ENCODE data around the gene MCF2L. TPM values are rescaled to one million over a fixed set of nuclear protein-coding genes. Genes with fewer than 3 reads are reported as not detected.
A peak's percentile ranks its signal among the peaks of the same experiment; 100 is the strongest.

Gene MCF2L
- total and polyA plus RNA-seq, 5 donors: 18.0 to 47.5 (median 33.2) TPM

GRCh38 chr13:113020323-113021080 is 51.5 kb downstream of the MCF2L start:
- no peak overlapping the region for H3K27ac ChIP-seq (ENCODE audit: low read length)
- H3K4me3 ChIP-seq (ENCODE audit: low read length): no peak overlapping the region
- ATAC-seq (no peak), DNase-seq (peak in 1 of 3 donors; percentile 28)
- no peaks in the 10 kb centered on the region for H3K27me3 ChIP-seq (ENCODE audit: control insufficient read depth, insufficient read depth)
- 82% methylated on average over 17 of the region's 17 CpGs for WGBS
- no peaks in the 10 kb centered on the region for H3K4me1 ChIP-seq (ENCODE audit: control insufficient read depth, insufficient read depth, low read length)
- no peaks in the 10 kb centered on the region for H3K9me3 ChIP-seq (ENCODE audit: control insufficient read depth, low read length)
- intact Hi-C loops (cut with DNase I): loop anchor here in 1 of 4 donors (10.0 kb wide), 1 partner anchor 66 kb away; no protein-coding TSS in a partner anchor

- DNase-seq (peak in 1 of 3 donors; percentile 25), ATAC-seq (no peak)
- H3K4me3 ChIP-seq (ENCODE audit: low read length): no peak overlapping the region
- no peaks in the 10 kb centered on the region for H3K4me1 ChIP-seq (ENCODE audit: control insufficient read depth, insufficient read depth, low read length)
- H3K27ac ChIP-seq (ENCODE audit: low read length): no peak overlapping the region
- no peaks in the 10 kb centered on the region for H3K9me3 ChIP-seq (ENCODE audit: control insufficient read depth, low read length)
- 92% methylated on average over 14 of the region's 14 CpGs for WGBS
- intact Hi-C loops (cut with DNase I): loop anchor here in 1 of 4 donors (10.0 kb wide), 1 partner anchor 67 kb away; no protein-coding TSS in a partner anchor
- H3K27me3 ChIP-seq (ENCODE audit: control insufficient read depth, insufficient read depth): no peaks in the 10 kb centered on the region
Observed at GRCh38 chr13:113021391-113021790, 52.4 kb downstream of the MCF2L start.

- intact Hi-C loops (cut with DNase I): loop anchor here in 1 of 4 donors (10.0 kb wide), 1 partner anchor 67 kb away; no protein-coding TSS in a partner anchor
- no peak overlapping the region for H3K27ac ChIP-seq (ENCODE audit: low read length)
Observed at GRCh38 chr13:113021811-113022210, 52.8 kb downstream of the MCF2L start.

GRCh38 chr13:113022391-113022744 is 53.4 kb downstream of the MCF2L start:
- Histone ChIP-seq H3K4me3 (ENCODE audit: low read length) (no peak overlapping the region), H3K9me3 (ENCODE audit: control insufficient read depth, low read length) (no peaks in the 10 kb centered on the region), H3K27ac (ENCODE audit: low read length) (peak overlapping the region; percentile 4), H3K4me1 (ENCODE audit: control insufficient read depth, insufficient read depth, low read length) (no peaks in the 10 kb centered on the region), H3K27me3 (ENCODE audit: control insufficient read depth, insufficient read depth) (no peaks in the 10 kb centered on the region)
- intact Hi-C loops (cut with DNase I): loop anchor here in 1 of 4 donors (10.0 kb wide), 1 partner anchor 68 kb away; no protein-coding TSS in a partner anchor
- WGBS: 59% methylated on average over 23 of the region's 23 CpGs
- ATAC-seq (no peak), DNase-seq (peak in 1 of 3 donors; percentile 49)

More at GRCh38 chr13:113021811-113022210, 52.8 kb downstream of the MCF2L start:
- Histone ChIP-seq H3K9me3 (ENCODE audit: control insufficient read depth, low read length) (no peaks in the 10 kb centered on the region), H3K27me3 (ENCODE audit: control insufficient read depth, insufficient read depth) (no peaks in the 10 kb centered on the region), H3K4me1 (ENCODE audit: control insufficient read depth, insufficient read depth, low read length) (no peaks in the 10 kb centered on the region), H3K4me3 (ENCODE audit: low read length) (no peak overlapping the region)
- WGBS: 85% methylated on average over 7 of the region's 7 CpGs
- DNase-seq: peak in 1 of 3 donors; percentile 29
- no peak for ATAC-seq

- ATAC-seq (peak; percentile 61 to 93), DNase-seq (peak; percentile 67 to 80 (median 75))
- no peak overlapping the region for H3K4me3 ChIP-seq (ENCODE audit: low read length)
- H3K27me3 ChIP-seq (ENCODE audit: control insufficient read depth, insufficient read depth): no peaks in the 10 kb centered on the region
- no peaks in the 10 kb centered on the region for H3K9me3 ChIP-seq (ENCODE audit: control insufficient read depth, low read length)
- peak overlapping the region; percentile 28 for H3K27ac ChIP-seq (ENCODE audit: low read length)
- intact Hi-C loops (cut with DNase I): loop anchor here in 1 of 4 donors (10.0 kb wide), 1 partner anchor 68 kb away; no protein-coding TSS in a partner anchor
- H3K4me1 ChIP-seq (ENCODE audit: control insufficient read depth, insufficient read depth, low read length): no peaks in the 10 kb centered on the region
- WGBS: 31% methylated on average over 39 of the region's 39 CpGs
Observed at GRCh38 chr13:113022745-113023574, 53.9 kb downstream of the MCF2L start.

- no peaks in the 10 kb centered on the region for H3K4me1 ChIP-seq (ENCODE audit: control insufficient read depth, insufficient read depth, low read length)
- H3K27ac ChIP-seq (ENCODE audit: low read length): no peak overlapping the region
- H3K4me3 ChIP-seq (ENCODE audit: low read length): no peak overlapping the region
- H3K27me3 ChIP-seq (ENCODE audit: control insufficient read depth, insufficient read depth): no peaks in the 10 kb centered on the region
- peak in 1 of 2 donors; percentile 7 for ATAC-seq
- no peaks in the 10 kb centered on the region for H3K9me3 ChIP-seq (ENCODE audit: control insufficient read depth, low read length)
- DNase-seq: peak in 1 of 3 donors; percentile 47
- intact Hi-C loops (cut with DNase I): loop anchor here in 1 of 4 donors (10.0 kb wide), 1 partner anchor 69 kb away; no protein-coding TSS in a partner anchor
- WGBS: 82% methylated on average over 16 of the region's 16 CpGs
Observed at GRCh38 chr13:113023694-113024430, 54.8 kb downstream of the MCF2L start.

- DNase-seq: peak in 1 of 3 donors; percentile 36
- Histone ChIP-seq H3K27me3 (ENCODE audit: control insufficient read depth, insufficient read depth) (no peaks in the 10 kb centered on the region), H3K27ac (ENCODE audit: low read length) (no peak overlapping the region), H3K9me3 (ENCODE audit: control insufficient read depth, low read length) (no peaks in the 10 kb centered on the region), H3K4me3 (ENCODE audit: low read length) (no peak overlapping the region), H3K4me1 (ENCODE audit: control insufficient read depth, insufficient read depth, low read length) (no peaks in the 10 kb centered on the region)
- no peak for ATAC-seq
- intact Hi-C loops (cut with DNase I): loop anchor here in 1 of 4 donors (10.0 kb wide), 1 partner anchor 70 kb away; no protein-coding TSS in a partner anchor
- WGBS: 84% methylated on average over 13 of the region's 13 CpGs
Observed at GRCh38 chr13:113024466-113024865, 55.5 kb downstream of the MCF2L start.

GRCh38 chr13:113026391-113026910 is 57.4 kb downstream of the MCF2L start:
- Histone ChIP-seq H3K27me3 (ENCODE audit: control insufficient read depth, insufficient read depth) (no peaks in the 10 kb centered on the region), H3K4me1 (ENCODE audit: control insufficient read depth, insufficient read depth, low read length) (no peaks in the 10 kb centered on the region), H3K9me3 (ENCODE audit: control insufficient read depth, low read length) (no peaks in the 10 kb centered on the region), H3K4me3 (ENCODE audit: low read length) (no peak overlapping the region), H3K27ac (ENCODE audit: low read length) (no peak overlapping the region)
- peak in 1 of 3 donors; percentile 49 for DNase-seq
- ATAC-seq: no peak
- WGBS: 87% methylated on average over 21 of the region's 21 CpGs
- intact Hi-C loops (cut with DNase I): loop anchor here in 1 of 4 donors (10.0 kb wide), 1 partner anchor 72 kb away; no protein-coding TSS in a partner anchor

- Histone ChIP-seq H3K4me3 (ENCODE audit: low read length) (no peak overlapping the region), H3K27ac (ENCODE audit: low read length) (no peak overlapping the region), H3K27me3 (ENCODE audit: control insufficient read depth, insufficient read depth) (no peaks in the 10 kb centered on the region), H3K9me3 (ENCODE audit: control insufficient read depth, low read length) (no peaks in the 10 kb centered on the region), H3K4me1 (ENCODE audit: control insufficient read depth, insufficient read depth, low read length) (no peaks in the 10 kb centered on the region)
- WGBS: 86% methylated on average over 13 of the region's 13 CpGs
- DNase-seq: peak in 1 of 3 donors; percentile 36
- intact Hi-C loops (cut with DNase I): loop anchor here in 1 of 4 donors (10.0 kb wide), 1 partner anchor 72 kb away; no protein-coding TSS in a partner anchor
- no peak for ATAC-seq
Observed at GRCh38 chr13:113027095-113027494, 58.1 kb downstream of the MCF2L start.

GRCh38 chr13:113027566-113027965 is 58.6 kb downstream of the MCF2L start:
- no peaks in the 10 kb centered on the region for H3K4me1 ChIP-seq (ENCODE audit: control insufficient read depth, insufficient read depth, low read length)
- WGBS: 86% methylated on average over 16 of the region's 16 CpGs
- ATAC-seq: no peak

More at GRCh38 chr13:113027566-113027965, 58.6 kb downstream of the MCF2L start:
- peak in 1 of 3 donors; percentile 51 for DNase-seq
- no peak overlapping the region for H3K4me3 ChIP-seq (ENCODE audit: low read length)
- intact Hi-C loops (cut with DNase I): loop anchor here in 1 of 4 donors (10.0 kb wide), 1 partner anchor 73 kb away; no protein-coding TSS in a partner anchor
- H3K27me3 ChIP-seq (ENCODE audit: control insufficient read depth, insufficient read depth): no peaks in the 10 kb centered on the region
- H3K27ac ChIP-seq (ENCODE audit: low read length): no peak overlapping the region
- H3K9me3 ChIP-seq (ENCODE audit: control insufficient read depth, low read length): no peaks in the 10 kb centered on the region

Data from right cardiac atrium (tissue), 5 donors.